ENCODE results near the gene ZNF823. TPM values are rescaled to one million over a fixed set of nuclear protein-coding genes. Genes with fewer than 3 reads are reported as not detected.

The ZNF823 gene
- total RNA-seq, 3 donors from 2014 or later (not counting 1 experiment from before 2014, with no cell fraction given): 3.2 to 7.1 (median 5.2) TPM

GRCh38 chr19:11694533-11695439, 44.0 kb downstream of the ZNF823 start:
- Mint-ChIP-seq H3K36me3 (no peaks in the 10 kb centered on the region), H3K27me3 (ENCODE audit: low read depth in 2 of 2) (peaks cover 25% of the 10 kb centered on the region in 2 donors), H3K4me3 (peak overlapping the region; percentile 99), H3K9me3 (no peaks in the 10 kb centered on the region), H3K27ac (peak overlapping the region in 1 of 2 donors; percentile 88), H3K4me1 (peaks cover 9 to 16% of the 10 kb centered on the region in 2 donors)
- peak; percentile 93 to 99 (median 98) for ATAC-seq
- Histone ChIP-seq H3K4me1 (ENCODE audit: control insufficient read depth, insufficient read depth, low read length) (peaks cover 14% of the 10 kb centered on the region), H3K27ac (ENCODE audit: low read length) (no peak overlapping the region), H3K36me3 (ENCODE audit: control insufficient read depth, insufficient read depth, low read length) (no peaks in the 10 kb centered on the region), H3K4me3 (ENCODE audit: low read length) (peak overlapping the region; percentile 47), H3K27me3 (ENCODE audit: control insufficient read depth, insufficient read depth, low read length) (peaks cover 4% of the 10 kb centered on the region), H3K9me3 (ENCODE audit: control insufficient read depth, insufficient read depth, low read length) (no peaks in the 10 kb centered on the region)
- 6% methylated on average over 61 of the region's 61 CpGs for WGBS (ENCODE audit: insufficient coverage)
- no peak for TF ChIP-seq CTCF (IDR thresholded peaks at IDR 0.05)
- DNase-seq: peak; percentile 82 to 88
- intact Hi-C loops (cut with micrococcal nuclease): no loop called here

- Histone ChIP-seq H3K4me1 (ENCODE audit: control insufficient read depth, insufficient read depth, low read length) (peaks cover 14% of the 10 kb centered on the region), H3K4me3 (ENCODE audit: low read length) (no peak overlapping the region), H3K9me3 (ENCODE audit: control insufficient read depth, insufficient read depth, low read length) (no peaks in the 10 kb centered on the region), H3K27me3 (ENCODE audit: control insufficient read depth, insufficient read depth, low read length) (peaks cover 4% of the 10 kb centered on the region), H3K36me3 (ENCODE audit: control insufficient read depth, insufficient read depth, low read length) (no peaks in the 10 kb centered on the region), H3K27ac (ENCODE audit: low read length) (no peak overlapping the region)
- DNase-seq (no peak), ATAC-seq (no peak)
- no peak for TF ChIP-seq CTCF (IDR thresholded peaks at IDR 0.05)
- intact Hi-C loops (cut with micrococcal nuclease): no loop called here
- peak overlapping the region; percentile 80 for H3K4me3 Mint-ChIP-seq
- peaks cover 25% of the 10 kb centered on the region in 2 donors for H3K27me3 Mint-ChIP-seq (ENCODE audit: low read depth in 2 of 2)
- no peaks in the 10 kb centered on the region for H3K36me3 Mint-ChIP-seq
- peaks cover 9 to 16% of the 10 kb centered on the region in 2 donors for H3K4me1 Mint-ChIP-seq
- no peaks in the 10 kb centered on the region for H3K9me3 Mint-ChIP-seq
- 28% methylated on average over 16 of the region's 16 CpGs for WGBS (ENCODE audit: insufficient coverage)
- H3K27ac Mint-ChIP-seq: peak overlapping the region in 1 of 2 donors; percentile 88
Measured at GRCh38 chr19:11693505-11694499, 44.9 kb downstream of the ZNF823 start.

GRCh38 chr19:11692127-11692790, 46.5 kb downstream of the ZNF823 start:
- ATAC-seq (no peak), DNase-seq (no peak)
- no peaks in the 10 kb centered on the region for H3K9me3 Mint-ChIP-seq
- Histone ChIP-seq H3K4me3 (ENCODE audit: low read length) (no peak overlapping the region), H3K36me3 (ENCODE audit: control insufficient read depth, insufficient read depth, low read length) (no peaks in the 10 kb centered on the region), H3K9me3 (ENCODE audit: control insufficient read depth, insufficient read depth, low read length) (no peaks in the 10 kb centered on the region), H3K27ac (ENCODE audit: low read length) (no peak overlapping the region), H3K27me3 (ENCODE audit: control insufficient read depth, insufficient read depth, low read length) (peaks cover 4% of the 10 kb centered on the region), H3K4me1 (ENCODE audit: control insufficient read depth, insufficient read depth, low read length) (peaks cover 14% of the 10 kb centered on the region)
- no peaks in the 10 kb centered on the region for H3K36me3 Mint-ChIP-seq
- H3K4me3 Mint-ChIP-seq: peak overlapping the region; percentile 70
- peaks cover 25% of the 10 kb centered on the region in 2 donors for H3K27me3 Mint-ChIP-seq (ENCODE audit: low read depth in 2 of 2)
- WGBS (ENCODE audit: insufficient coverage): 97% methylated on average over 9 of the region's 11 CpGs
- intact Hi-C loops (cut with micrococcal nuclease): no loop called here
- H3K27ac Mint-ChIP-seq: no peak overlapping the region
- no peak for TF ChIP-seq CTCF (IDR thresholded peaks at IDR 0.05)
- H3K4me1 Mint-ChIP-seq: peaks cover 9 to 16% of the 10 kb centered on the region in 2 donors
